ENCODE results near the gene HMX3.
A peak's percentile ranks its signal among the peaks of the same experiment; 100 is the strongest.

HMX3 gene

DNA sequence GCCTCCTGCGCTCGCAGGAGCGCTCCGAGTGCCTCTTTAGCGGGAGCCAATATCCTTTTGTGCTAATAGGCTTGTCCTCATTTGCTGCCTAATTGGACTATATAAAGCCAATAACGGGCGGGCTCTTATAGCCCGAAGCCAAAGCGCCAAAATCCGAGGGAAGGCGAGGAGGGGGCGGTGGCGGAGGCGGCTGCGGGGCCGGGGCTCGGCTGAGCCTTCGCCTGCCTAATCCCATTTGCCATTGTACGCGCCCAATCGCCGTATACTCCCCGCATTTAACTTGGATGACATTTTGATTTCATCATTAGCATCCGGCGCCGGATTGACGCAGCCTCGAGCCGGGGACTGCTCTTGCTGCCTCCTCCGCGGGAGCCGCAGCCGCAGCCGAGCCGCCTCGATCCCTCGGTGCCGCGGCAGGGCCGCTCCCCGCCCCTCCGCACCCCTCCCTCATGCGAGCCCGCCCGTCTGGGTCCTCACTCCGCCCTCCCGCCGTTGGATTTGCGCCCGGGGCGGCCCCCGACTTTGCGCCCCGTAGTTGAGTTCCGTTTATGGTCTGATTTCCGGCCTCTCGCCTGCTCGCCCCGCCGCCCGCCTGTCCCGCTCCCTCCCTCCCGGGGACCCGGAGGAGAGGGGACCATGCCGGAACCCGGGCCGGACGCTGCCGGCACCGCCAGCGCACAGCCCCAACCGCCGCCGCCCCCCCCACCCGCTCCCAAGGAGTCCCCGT is at the start of gene HMX3:
HMX3 (plus strand) TSS at position 556 of the 727 bp plus-strand sequence; CDS start at position 637, 81 bp downstream.
- Histone ChIP-seq H3K36me3 (ENCODE audit: control insufficient read depth, insufficient read depth, low read length) (no peaks in the 10 kb centered on the region), H3K9me3 (ENCODE audit: control insufficient read depth, insufficient read depth, low read depth, low read length) (no peaks in the 10 kb centered on the region), H3K27ac (ENCODE audit: low read depth, low read length) (no peak within 1 kb of the TSS), H3K4me3 (ENCODE audit: low read depth, low read length) (peak within 1 kb of the TSS; percentile 59), H3K9ac (ENCODE audit: low read length) (no peak within 1 kb of the TSS), H3K27me3 (ENCODE audit: control insufficient read depth, insufficient read depth, low read length) (peaks cover 100% of the 10 kb centered on the region), H3K4me1 (ENCODE audit: control insufficient read depth, insufficient read depth, low read length) (peaks cover 32% of the 10 kb centered on the region)

DNA sequence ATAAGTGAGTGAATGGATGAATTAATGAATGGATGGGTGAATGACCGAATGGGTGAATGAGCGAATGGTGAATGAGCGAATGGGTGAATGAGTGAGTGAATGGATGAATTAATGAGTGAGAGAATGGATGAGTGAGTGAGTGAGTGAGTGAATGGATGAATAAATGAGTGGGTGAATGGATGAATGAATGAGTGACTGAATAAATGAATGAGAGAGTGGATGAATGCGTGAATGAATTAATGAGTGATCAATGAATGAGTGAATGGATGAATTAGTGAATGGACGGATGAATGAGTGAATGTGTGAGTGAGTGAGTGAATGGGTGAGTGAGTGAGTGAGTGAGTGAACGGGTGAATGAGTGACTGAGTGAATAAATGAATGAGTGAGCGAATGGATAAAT is 49.5 kb upstream of the HMX3 start:
- Histone ChIP-seq H3K4me3 (ENCODE audit: low read depth, low read length) (no peak overlapping the region), H3K27me3 (ENCODE audit: control insufficient read depth, insufficient read depth, low read length) (peaks cover under 1% of the 10 kb centered on the region; the same call in 1 of the 2 replicates), H3K9me3 (ENCODE audit: control insufficient read depth, insufficient read depth, low read depth, low read length) (no peaks in the 10 kb centered on the region), H3K36me3 (ENCODE audit: control insufficient read depth, insufficient read depth, low read length) (no peaks in the 10 kb centered on the region), H3K27ac (ENCODE audit: low read depth, low read length) (no peak overlapping the region), H3K4me1 (ENCODE audit: control insufficient read depth, insufficient read depth, low read length) (no peaks in the 10 kb centered on the region), H3K9ac (ENCODE audit: low read length) (no peak overlapping the region)

- H3K27ac ChIP-seq (ENCODE audit: low read depth, low read length) = no peak overlapping the region
- no peak overlapping the region for H3K9ac ChIP-seq (ENCODE audit: low read length)
- H3K4me1 ChIP-seq (ENCODE audit: control insufficient read depth, insufficient read depth, low read length) = no peaks in the 10 kb centered on the region
- H3K4me3 ChIP-seq (ENCODE audit: low read depth, low read length) = no peak overlapping the region
- H3K36me3 ChIP-seq (ENCODE audit: control insufficient read depth, insufficient read depth, low read length) = no peaks in the 10 kb centered on the region
- peaks cover 7% of the 10 kb centered on the region; the same call in 1 of the 2 replicates for H3K27me3 ChIP-seq (ENCODE audit: control insufficient read depth, insufficient read depth, low read length)
- H3K9me3 ChIP-seq (ENCODE audit: control insufficient read depth, insufficient read depth, low read depth, low read length) = no peaks in the 10 kb centered on the region
Measured at GRCh38 chr10:123087348-123087747, 48.4 kb upstream of the HMX3 start.

DNA sequence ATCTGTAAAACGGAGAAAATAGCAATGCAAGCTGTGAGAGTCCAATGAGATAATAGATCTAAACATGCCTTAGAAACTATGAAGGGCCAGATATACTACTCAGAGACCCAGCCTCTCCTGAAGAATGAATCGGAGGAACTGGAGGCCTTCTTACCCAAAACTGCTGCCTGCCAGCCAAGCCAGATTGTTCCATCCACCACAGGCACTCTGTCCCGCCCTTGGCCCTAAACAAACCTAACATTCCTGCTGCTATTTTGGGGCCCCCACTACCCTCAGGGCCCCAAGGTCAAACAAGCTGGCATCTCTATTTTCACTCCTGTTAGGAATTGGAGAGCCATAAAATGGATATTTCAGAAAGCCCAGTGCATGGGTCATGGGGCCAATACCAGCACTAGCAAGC is 48.0 kb upstream of the HMX3 start:
- peaks cover 7% of the 10 kb centered on the region; the same call in 1 of the 2 replicates for H3K27me3 ChIP-seq (ENCODE audit: control insufficient read depth, insufficient read depth, low read length)
- H3K4me1 ChIP-seq (ENCODE audit: control insufficient read depth, insufficient read depth, low read length) = no peaks in the 10 kb centered on the region
- no peaks in the 10 kb centered on the region for H3K9me3 ChIP-seq (ENCODE audit: control insufficient read depth, insufficient read depth, low read depth, low read length)
- H3K27ac ChIP-seq (ENCODE audit: low read depth, low read length) = no peak overlapping the region
- H3K4me3 ChIP-seq (ENCODE audit: low read depth, low read length) = no peak overlapping the region
- H3K9ac ChIP-seq (ENCODE audit: low read length) = no peak overlapping the region
- no peaks in the 10 kb centered on the region for H3K36me3 ChIP-seq (ENCODE audit: control insufficient read depth, insufficient read depth, low read length)

DNA sequence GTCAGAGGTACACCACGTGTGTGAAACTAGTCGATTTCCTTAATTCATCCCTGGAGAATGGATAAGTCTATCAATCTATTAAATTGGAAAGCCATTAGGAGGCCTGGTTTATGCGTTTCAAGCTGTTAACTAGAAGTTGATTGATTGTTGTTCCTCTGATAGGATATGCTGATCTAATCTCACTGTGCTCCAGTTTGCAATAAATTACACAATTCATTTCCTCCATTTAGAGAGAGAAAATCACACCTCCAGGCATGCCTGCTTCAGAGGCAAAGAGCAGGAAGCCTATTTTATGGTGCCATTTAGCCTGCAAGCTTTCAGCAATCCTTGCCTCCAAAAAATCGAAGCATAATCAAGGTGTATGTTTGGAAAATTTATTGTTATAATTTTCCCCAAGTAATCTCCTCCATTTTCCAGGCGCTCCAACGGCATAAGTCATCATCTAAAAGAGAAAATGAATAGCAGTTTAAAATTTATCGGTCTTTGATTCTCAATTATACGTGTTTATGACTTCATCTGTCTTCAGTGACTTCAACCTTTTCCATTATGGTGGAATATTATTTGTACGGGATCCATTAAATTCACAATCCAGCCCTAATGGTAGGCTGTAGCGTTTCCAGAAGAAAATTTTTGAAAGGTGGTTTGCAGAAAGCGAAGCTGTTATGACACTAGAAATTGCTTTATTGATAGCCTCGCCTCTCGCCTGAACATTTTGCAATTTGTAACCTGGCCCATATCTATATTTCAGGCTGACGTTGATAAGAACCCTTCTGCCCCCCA is 42.9 kb upstream of the HMX3 start:
- Histone ChIP-seq H3K4me1 (ENCODE audit: control insufficient read depth, insufficient read depth, low read length) (no peaks in the 10 kb centered on the region), H3K27me3 (ENCODE audit: control insufficient read depth, insufficient read depth, low read length) (peaks cover 26% of the 10 kb centered on the region; the same call in 1 of the 2 replicates), H3K36me3 (ENCODE audit: control insufficient read depth, insufficient read depth, low read length) (no peaks in the 10 kb centered on the region), H3K9ac (ENCODE audit: low read length) (no peak overlapping the region), H3K4me3 (ENCODE audit: low read depth, low read length) (no peak overlapping the region), H3K27ac (ENCODE audit: low read depth, low read length) (no peak overlapping the region), H3K9me3 (ENCODE audit: control insufficient read depth, insufficient read depth, low read depth, low read length) (no peaks in the 10 kb centered on the region)

GRCh38 chr10:123093489-123093888 is 42.3 kb upstream of the HMX3 start:
- H3K36me3 ChIP-seq (ENCODE audit: control insufficient read depth, insufficient read depth, low read length) = no peaks in the 10 kb centered on the region
- H3K4me3 ChIP-seq (ENCODE audit: low read depth, low read length) = no peak overlapping the region
- H3K4me1 ChIP-seq (ENCODE audit: control insufficient read depth, insufficient read depth, low read length) = no peaks in the 10 kb centered on the region
- no peak overlapping the region for H3K9ac ChIP-seq (ENCODE audit: low read length)
- no peak overlapping the region for H3K27ac ChIP-seq (ENCODE audit: low read depth, low read length)
- H3K27me3 ChIP-seq (ENCODE audit: control insufficient read depth, insufficient read depth, low read length) = peaks cover 26% of the 10 kb centered on the region; the same call in 1 of the 2 replicates
- H3K9me3 ChIP-seq (ENCODE audit: control insufficient read depth, insufficient read depth, low read depth, low read length) = no peaks in the 10 kb centered on the region

DNA sequence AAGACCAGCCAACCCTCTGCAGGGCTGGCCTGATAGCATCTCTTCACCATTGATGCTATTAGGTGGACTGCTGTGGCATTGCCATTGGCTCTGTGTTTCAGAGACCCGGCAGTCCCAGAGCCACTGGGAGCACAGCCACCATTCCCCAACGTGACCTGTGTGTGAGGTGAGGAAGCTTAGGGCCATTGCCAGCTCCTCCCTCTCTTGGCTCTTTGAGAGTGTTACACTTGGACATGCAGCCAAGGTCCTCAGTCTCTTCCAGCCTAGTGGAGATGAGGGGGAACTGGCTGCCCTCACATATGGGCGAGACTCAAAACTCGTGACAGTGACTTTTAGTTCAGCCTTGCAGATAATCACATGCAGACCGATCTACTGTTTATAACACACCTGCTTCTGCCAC is 39.3 kb upstream of the HMX3 start:
- Histone ChIP-seq H3K4me1 (ENCODE audit: control insufficient read depth, insufficient read depth, low read length) (no peaks in the 10 kb centered on the region), H3K4me3 (ENCODE audit: low read depth, low read length) (no peak overlapping the region), H3K9ac (ENCODE audit: low read length) (no peak overlapping the region), H3K27me3 (ENCODE audit: control insufficient read depth, insufficient read depth, low read length) (peaks cover 24% of the 10 kb centered on the region; the same call in 1 of the 2 replicates), H3K27ac (ENCODE audit: low read depth, low read length) (no peak overlapping the region), H3K36me3 (ENCODE audit: control insufficient read depth, insufficient read depth, low read length) (no peaks in the 10 kb centered on the region), H3K9me3 (ENCODE audit: control insufficient read depth, insufficient read depth, low read depth, low read length) (no peaks in the 10 kb centered on the region)

- no peaks in the 10 kb centered on the region for H3K36me3 ChIP-seq (ENCODE audit: control insufficient read depth, insufficient read depth, low read length)
- no peak overlapping the region for H3K27ac ChIP-seq (ENCODE audit: low read depth, low read length)
- peaks cover 18% of the 10 kb centered on the region; the same call in 1 of the 2 replicates for H3K27me3 ChIP-seq (ENCODE audit: control insufficient read depth, insufficient read depth, low read length)
- no peaks in the 10 kb centered on the region for H3K9me3 ChIP-seq (ENCODE audit: control insufficient read depth, insufficient read depth, low read depth, low read length)
- H3K4me1 ChIP-seq (ENCODE audit: control insufficient read depth, insufficient read depth, low read length) = no peaks in the 10 kb centered on the region
- H3K9ac ChIP-seq (ENCODE audit: low read length) = no peak overlapping the region
- no peak overlapping the region for H3K4me3 ChIP-seq (ENCODE audit: low read depth, low read length)
Measured at GRCh38 chr10:123097039-123097438, 38.7 kb upstream of the HMX3 start.

- H3K9ac ChIP-seq (ENCODE audit: low read length) = no peak overlapping the region
- H3K4me1 ChIP-seq (ENCODE audit: control insufficient read depth, insufficient read depth, low read length) = peaks cover 14% of the 10 kb centered on the region
- no peak overlapping the region for H3K27ac ChIP-seq (ENCODE audit: low read depth, low read length)
- H3K4me3 ChIP-seq (ENCODE audit: low read depth, low read length) = no peak overlapping the region
- H3K27me3 ChIP-seq (ENCODE audit: control insufficient read depth, insufficient read depth, low read length) = peaks cover 10% of the 10 kb centered on the region; the same call in 1 of the 2 replicates
- H3K9me3 ChIP-seq (ENCODE audit: control insufficient read depth, insufficient read depth, low read depth, low read length) = no peaks in the 10 kb centered on the region
- no peaks in the 10 kb centered on the region for H3K36me3 ChIP-seq (ENCODE audit: control insufficient read depth, insufficient read depth, low read length)
Measured at GRCh38 chr10:123100030-123100762, 35.6 kb upstream of the HMX3 start.

DNA sequence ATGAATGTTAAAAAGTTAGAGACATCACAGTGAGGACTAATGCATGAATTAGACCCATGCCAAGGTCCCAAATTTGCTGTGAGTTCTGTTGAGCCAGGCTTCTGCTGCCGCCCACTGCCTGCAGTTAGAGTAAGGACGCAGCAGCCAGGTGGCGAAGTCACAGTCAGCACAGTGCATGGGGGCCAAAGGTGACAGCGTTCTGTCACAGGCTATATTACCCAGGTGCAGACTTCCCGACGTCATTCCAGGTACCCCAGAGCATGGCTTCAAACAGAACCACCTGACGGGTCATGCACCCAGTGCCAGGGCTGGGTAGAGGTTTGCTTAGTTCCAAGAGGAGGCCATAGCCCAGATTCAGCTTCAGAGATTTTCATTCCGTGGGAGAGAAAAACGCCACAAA is 33.9 kb upstream of the HMX3 start:
- H3K9me3 ChIP-seq (ENCODE audit: control insufficient read depth, insufficient read depth, low read depth, low read length) = no peaks in the 10 kb centered on the region

More for the DNA sequence above, 33.9 kb upstream of the HMX3 start:
- Histone ChIP-seq H3K27ac (ENCODE audit: low read depth, low read length) (no peak overlapping the region), H3K4me1 (ENCODE audit: control insufficient read depth, insufficient read depth, low read length) (peaks cover 14% of the 10 kb centered on the region), H3K27me3 (ENCODE audit: control insufficient read depth, insufficient read depth, low read length) (peaks cover 5% of the 10 kb centered on the region; the same call in 1 of the 2 replicates), H3K4me3 (ENCODE audit: low read depth, low read length) (no peak overlapping the region), H3K36me3 (ENCODE audit: control insufficient read depth, insufficient read depth, low read length) (no peaks in the 10 kb centered on the region), H3K9ac (ENCODE audit: low read length) (no peak overlapping the region)
